Measurements from ENCODE around the gene SGSM2.
A peak's percentile ranks its signal among the peaks of the same experiment; 100 is the strongest.

SGSM2 gene

DNA sequence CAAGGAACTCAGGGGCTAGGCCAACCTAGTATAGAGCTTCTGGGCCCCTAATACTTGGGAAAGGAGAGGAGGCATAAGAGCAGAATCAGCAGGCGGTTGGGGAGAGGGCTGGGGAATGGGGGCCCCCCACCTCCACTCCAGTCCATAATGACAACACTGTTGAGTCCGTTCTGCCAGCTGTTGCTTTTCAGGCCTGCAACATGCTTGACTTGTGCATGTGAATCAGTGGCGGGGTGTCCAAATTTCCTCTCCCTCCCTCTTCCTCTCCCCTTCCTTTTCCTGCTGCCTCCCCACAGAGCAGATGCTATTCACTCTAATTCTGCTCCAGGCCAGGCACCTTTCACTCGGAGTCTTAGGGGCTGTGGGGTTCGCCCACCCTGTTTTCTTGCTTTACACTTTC, 31.7 kb downstream of the SGSM2 start:
- DNase-seq: no peak

DNA sequence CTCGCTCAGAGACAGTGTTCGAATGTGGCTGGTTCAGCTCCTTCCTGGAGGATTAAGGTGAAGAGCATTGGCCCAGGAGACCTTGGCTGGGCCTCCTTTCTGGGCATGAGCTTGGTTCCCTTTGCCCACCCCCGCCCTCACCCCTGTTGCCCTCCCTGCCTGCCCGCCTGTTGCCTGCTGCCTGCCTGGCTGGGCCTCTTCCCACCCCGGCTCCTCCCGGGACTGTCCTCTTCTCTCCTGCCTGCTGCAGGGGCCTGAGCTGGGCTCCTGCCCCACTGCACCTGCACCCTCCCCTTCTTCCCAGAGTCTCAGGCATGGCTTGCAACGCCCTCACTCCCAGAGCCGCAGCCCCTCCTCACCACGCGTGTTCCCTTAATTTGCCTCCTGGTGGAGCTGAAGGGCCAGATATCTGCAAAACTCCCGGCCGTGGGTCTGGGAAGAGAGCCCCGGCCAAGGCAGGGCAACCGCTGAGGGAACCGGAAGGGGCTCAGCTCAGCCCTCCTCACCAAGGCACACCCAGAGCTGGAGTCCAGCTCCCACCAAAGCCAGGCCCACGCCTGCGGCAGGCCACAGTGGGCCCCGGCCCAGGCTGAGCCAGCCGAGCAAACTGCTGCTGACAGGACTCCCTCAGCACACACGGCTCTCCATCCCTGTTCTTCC, 32.4 kb downstream of the SGSM2 start:
- DNase-seq: peak; percentile 52

DNA sequence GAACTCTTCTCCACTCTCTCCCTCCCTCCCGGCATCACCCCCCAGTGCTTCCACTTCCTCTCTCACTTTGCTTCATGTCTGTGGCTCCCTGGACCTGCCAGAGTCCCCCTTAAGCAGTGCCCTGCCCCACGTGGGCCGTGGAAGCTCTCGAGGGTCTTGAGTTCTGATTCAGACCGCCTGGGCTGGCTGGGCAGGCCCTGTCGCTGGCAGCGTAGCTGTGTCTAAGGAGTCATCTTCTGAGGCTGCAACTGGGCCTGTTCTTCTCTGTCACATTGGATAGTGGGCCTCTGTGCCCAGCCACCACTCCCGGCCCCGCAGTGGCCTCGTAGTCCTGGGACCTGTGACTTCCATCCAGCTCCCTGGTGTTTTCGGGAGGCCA, 32.9 kb downstream of the SGSM2 start:
- DNase-seq: no peak

DNA sequence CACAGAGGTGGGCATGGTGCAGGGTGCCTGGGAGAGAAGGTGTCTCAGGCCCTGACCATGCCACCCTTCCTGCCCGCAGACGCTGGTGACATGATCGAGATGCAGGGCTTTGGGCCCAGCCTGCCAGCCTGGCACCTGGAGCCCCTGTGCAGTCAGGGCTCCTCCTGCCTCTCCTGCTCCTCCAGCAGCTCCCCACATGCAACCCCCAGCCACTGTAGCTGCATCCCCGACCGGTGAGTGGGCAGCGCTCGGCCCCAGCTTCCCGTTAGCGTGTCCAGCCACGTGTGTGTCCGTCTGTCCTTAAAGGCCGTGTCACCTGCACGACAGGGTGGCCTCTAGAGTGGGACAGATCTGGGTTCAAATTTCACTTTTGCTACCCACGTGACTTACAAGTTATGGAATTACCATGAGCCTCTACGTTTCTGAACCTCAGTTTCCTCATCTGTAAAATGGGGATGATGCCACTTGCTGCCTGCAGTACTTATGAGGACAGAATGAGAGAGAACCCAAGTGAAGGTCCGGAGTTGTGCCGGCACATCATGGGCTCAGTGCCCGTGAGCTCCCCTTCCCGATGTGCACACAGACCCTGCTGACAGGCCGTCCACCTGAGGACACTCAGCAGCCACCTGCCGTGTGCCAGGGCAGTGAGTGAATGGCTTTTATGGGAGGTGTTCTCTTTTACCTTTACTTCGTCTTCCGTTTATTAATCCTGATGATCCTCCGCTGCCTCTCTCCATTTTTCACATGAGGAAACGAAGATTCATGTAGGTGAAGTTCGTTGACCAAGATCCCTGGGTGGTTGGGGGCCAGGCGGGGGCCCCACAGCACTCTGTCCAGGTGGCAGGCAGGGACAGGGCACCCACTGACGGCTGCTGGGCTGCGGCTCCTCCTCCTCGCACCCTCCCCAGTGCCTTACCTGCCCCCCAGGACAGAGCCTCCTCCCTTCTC, 34.2 kb downstream of the SGSM2 start:
- DNase-seq: no peak

DNA sequence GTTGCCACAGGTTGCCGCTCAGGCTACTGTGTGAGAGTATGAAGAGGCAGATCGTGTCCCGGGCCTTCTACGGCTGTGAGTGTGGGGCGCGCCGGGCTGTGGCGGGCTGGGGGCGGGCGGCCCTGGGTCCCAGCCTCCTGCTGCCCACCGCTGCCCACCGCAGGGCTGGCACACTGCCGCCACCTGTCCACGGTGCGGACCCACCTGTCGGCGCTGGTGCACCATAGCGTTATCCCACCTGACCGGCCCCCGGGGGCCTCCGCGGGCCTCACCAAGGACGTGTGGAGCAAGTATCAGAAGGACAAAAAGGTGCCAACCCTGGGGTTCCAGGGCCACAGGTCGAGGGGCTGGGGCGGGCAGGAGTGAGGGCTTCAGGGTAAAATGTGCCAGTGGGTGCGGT, 34.9 kb downstream of the SGSM2 start:
- no peak for DNase-seq

DNA sequence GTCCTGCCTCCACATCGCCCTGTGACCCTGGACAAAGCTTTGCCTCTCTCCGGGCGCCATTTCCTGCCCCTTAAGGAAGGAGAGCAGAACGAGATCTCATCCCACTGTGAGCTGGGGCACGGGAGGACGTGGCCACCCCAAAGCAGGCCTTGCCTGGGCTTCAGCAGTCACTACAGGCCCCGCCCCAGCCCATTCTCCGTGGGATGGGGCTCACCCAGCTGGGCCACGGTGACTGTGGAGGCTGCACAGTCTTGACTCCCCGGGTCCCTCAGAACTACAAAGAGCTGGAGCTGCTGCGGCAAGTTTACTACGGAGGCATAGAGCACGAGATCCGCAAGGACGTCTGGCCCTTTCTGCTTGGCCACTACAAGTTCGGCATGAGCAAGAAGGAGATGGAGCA, 35.4 kb downstream of the SGSM2 start:
- DNase-seq: no peak

DNA sequence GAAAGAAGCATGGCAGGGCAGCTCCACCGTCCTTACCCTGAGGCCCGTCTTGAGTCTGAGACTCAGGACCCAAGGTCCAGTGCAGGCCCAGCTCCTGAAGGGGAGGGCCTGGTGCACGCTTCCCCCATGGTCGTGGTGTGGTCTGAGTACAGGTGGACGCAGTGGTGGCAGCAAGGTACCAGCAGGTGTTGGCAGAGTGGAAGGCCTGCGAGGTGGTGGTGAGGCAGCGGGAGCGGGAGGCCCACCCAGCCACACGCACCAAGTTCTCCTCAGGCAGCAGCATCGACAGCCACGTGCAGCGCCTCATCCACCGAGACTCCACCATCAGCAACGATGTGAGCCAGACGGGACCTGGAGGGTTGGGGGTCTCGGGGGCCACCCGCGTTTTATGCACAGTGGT, 35.9 kb downstream of the SGSM2 start:
- DNase-seq: no peak

DNA sequence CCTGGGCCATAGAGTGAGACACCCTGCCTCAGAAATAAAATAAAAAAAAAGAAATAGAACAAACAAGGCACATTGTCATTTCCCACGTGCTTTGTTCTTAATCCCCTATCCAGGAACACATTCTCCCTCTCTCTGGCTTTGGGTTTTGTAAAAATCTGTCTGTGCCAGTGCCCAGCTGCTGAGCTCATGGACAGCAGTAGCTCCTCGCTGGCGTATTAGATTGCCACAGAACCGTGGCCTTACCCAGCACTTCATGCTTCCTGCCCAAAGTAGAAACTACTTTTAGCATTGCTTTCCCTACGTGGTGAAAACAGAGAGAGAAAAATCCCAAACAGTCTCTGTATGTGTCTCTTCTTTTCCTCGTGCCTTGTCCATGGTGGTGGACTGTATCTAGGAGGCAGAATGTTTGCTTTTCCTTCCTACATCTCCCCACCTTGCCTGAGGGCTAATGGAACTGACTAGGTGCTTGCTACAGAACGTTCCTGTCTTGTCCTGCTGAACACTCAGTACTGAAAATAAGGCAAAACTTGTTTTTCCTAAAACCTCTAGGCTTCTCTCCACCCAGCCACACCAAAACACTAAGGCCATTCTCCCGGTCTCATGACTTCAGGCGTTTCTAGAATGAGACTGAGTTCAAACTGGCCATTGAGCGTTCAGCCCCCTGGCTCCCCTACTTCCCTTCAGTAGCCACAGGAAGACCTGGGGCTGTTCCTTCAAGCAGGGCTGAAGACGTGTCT, 37.4 kb downstream of the SGSM2 start:
- no peak for DNase-seq

DNA sequence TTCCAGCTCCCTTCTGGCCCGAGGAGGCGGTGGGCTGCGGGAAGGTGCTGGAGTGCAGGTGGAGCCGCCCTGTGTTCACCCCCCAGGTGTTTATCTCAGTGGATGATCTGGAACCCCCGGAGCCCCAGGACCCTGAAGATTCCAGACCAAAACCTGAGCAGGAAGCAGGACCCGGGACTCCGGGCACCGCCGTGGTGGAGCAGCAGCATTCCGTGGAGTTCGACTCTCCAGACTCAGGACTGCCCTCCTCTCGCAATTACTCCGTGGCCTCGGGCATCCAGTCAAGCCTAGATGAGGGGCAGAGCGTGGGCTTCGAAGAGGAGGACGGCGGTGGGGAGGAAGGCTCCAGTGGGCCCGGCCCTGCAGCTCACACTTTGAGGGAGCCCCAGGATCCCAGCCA, 38.1 kb downstream of the SGSM2 start:
- DNase-seq: no peak

DNA sequence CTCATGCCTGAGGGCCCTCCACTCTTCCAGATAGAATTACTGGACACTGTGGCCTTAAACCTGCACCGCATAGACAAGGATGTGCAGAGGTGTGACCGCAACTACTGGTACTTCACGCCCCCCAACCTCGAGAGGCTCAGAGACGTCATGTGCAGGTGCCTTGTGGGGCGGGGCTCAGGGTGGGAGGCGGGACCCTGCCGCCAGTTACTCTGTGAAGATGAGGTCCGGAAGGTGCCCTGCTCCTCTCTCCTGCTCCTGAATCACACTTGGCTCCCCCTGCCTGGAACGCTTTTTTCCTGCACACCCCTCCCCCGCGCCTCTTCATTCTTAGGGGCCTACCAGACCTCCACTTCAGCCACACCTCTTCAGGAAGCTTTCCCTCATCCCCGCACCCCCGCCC, 38.8 kb downstream of the SGSM2 start:
- no peak for DNase-seq

DNA sequence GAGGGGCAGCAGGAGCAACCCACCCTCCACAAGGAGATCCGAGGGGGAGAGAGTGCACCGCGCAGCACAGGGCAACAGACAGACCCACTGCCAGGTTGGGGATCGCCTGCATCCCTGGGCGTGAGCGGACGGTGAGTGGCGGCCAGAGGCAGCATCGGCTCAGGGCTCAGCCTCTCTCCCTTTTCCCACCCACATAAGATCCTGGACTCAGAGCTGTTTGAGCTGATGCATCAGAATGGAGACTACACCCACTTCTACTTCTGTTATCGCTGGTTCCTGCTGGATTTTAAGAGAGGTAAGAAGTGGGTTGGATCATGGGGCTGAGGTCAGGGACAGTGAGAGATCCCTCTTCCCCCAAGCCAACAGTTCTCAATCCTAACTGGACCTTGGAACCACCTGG, 40.4 kb downstream of the SGSM2 start:
- DNase-seq: no peak

DNA sequence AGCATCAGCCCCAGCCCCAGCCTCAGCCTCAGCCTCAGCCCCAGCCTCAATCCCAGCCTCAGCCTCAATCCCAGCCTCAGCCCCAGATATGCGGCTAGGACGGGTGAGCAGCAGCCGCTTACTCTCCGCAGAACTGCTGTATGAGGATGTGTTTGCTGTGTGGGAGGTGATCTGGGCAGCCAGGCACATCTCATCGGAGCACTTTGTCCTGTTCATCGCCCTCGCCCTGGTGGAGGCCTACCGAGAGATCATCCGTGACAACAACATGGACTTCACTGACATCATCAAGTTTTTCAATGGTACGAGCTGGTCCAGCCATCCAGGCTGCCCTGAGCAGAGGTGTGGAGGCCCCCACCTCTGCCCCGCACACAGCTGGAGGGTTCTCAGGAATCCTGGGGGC, 41.6 kb downstream of the SGSM2 start:
- no peak for DNase-seq

DNA sequence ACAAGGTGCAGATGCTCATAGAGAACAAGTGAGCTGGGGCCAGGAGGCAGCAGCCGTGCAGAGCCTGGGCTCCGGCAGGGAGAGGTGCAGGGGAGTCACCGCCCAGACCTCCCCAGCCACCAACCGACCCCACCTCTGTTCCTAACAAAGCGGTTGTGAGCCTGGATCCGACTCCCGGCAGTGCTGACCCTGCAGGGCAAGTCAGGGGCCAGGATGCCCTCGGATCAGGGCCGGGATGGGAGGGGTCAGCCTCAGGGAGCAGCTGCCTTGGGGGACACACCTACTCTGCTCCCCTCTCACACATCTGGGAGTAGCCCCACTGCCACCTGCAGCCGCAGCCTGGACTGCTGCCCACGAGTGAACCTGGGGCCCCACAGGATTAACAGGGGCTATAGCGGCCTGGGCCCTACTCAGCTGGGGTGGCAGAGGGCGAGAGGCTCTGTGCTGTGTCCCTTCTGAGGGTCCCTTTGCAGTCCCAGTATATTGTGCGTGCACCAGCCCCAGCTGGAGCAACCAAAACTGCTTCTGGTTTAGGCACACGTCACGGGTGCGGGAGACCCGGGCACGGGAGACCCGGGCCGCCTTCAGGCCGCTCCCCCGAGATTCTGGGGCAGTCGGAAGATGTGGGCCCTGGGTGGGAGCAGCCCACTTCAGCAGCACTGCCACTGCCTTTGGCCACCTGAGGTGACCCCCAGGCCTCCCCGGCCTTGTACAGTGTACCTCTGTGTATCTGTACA, 42.4 kb downstream of the SGSM2 start:
- no peak for DNase-seq

DNA sequence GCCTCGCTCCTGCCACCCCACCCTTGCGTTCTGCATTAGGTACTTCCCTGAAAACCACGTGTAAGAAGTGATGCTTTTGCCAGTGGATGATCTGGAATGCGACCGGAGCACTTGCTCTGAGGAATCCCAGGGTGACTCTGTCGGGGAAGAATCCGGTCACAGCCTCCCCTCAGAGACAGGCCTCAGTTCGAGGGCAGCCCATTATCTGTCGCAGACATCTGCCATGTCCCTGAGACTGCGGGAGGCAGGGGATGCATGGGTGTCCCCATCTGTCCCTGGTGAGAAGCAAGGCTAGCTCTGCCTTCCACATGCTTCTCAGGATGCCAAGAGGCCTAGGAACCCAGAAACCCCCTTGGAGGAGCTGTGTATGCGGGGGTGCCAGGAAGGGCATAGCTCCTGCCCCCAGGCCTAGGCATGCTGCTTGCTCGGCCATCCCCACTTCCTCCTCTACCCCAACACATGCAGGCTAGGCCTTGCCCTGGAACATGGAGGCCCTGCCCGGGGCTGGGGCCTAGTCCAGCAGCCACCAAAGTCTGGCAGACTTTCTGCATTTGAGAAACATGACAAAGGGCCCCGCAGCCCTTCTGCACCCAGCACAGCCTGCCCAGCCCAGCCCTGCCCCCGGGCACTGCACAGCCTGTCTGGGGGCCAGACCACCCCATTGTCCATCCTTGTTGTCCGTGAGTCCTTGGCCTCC, 43.1 kb downstream of the SGSM2 start:
- DNase-seq: no peak

DNA sequence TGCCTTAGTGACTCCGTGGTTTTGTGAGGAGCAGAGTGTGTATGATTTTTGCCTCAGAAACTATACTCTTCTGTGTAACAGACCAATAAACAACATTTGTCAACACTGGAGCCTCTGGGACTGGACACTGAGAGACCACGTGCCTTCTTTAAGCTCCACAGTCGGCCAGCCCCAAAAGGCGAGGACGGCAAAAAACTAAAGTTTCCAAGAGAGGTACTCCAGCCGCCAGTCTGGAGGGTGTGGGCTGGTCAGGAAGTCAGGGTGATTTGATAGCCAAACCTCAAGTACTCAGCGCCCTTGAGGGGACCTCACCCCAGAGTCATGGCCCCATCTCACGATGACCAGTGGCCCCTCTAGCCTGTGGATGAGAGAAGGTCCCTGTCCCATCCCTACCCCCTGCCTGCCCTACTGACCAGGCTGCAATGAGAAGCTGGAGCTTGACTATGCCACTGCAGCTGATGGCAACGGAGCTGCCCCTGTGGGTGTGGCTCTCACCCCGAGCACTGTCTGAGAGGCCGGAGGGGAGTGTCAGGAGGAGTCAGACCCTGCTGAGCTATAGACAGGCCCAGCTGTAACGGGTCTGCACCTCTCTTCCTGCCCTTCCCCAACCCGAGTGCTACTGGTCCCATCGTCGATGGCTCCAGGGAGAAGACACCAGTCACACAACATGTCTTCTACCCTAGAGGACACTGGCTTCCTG, 43.8 kb downstream of the SGSM2 start:
- no peak for DNase-seq

DNA sequence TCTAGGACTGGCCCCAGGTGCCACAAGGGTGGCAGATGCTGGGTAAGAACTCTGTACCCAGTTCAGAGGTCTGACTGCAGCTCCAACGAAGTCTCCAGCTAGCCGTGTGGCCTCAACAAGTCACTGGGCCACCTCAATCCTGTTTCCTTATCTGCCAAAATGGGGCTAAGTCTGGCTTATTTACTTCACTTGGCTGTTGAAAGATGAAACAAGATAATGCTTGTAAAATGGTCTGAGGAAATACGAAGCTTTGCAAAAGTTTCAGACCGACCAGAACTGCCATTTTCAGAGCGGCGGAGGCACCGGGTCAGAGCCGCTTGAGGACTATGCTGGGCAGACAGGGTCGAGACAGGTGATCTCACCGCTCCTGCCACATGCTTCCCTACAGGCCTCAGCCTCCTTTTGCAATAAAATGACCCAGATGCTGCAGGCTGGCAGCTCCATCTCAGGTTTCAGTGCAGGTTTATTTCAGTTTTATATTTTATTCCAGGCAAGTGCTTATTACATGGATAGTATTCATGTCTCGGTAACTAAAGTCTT, 46.4 kb downstream of the SGSM2 start:
- no peak for DNase-seq

DNA sequence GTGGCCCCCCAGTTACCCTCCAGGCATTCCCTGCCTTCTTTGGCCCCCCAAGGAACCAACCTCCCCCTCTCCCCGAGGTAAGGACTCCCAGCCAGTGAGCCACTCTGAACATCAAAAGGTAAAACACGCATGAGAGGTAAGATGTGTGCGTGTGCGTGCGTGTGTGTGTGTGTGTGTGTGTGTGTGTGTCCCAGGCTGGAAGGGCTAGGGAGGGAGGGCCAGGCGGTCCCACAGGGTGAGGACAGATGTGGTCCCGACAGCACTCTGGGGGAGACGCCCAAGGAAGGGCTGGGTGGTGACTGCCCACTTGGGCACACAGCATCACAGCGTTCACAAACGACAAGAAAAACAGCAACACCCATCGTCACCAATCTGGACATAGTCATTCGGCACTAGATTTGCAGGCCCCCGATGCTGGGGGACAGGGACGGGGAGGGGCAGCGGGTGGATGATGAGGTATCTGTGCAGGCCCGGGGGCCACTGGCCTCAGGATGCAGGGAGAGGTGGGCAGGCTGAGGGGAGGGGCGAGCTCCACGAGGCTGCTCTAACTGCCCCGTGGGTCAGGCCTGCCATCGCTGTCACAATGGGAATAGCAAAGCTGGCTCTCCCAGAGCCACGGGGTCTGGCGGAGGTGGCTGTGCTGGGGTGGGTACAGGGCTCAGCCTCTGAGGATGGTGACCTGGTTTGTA, 47.3 kb downstream of the SGSM2 start:
- no peak for DNase-seq

DNA sequence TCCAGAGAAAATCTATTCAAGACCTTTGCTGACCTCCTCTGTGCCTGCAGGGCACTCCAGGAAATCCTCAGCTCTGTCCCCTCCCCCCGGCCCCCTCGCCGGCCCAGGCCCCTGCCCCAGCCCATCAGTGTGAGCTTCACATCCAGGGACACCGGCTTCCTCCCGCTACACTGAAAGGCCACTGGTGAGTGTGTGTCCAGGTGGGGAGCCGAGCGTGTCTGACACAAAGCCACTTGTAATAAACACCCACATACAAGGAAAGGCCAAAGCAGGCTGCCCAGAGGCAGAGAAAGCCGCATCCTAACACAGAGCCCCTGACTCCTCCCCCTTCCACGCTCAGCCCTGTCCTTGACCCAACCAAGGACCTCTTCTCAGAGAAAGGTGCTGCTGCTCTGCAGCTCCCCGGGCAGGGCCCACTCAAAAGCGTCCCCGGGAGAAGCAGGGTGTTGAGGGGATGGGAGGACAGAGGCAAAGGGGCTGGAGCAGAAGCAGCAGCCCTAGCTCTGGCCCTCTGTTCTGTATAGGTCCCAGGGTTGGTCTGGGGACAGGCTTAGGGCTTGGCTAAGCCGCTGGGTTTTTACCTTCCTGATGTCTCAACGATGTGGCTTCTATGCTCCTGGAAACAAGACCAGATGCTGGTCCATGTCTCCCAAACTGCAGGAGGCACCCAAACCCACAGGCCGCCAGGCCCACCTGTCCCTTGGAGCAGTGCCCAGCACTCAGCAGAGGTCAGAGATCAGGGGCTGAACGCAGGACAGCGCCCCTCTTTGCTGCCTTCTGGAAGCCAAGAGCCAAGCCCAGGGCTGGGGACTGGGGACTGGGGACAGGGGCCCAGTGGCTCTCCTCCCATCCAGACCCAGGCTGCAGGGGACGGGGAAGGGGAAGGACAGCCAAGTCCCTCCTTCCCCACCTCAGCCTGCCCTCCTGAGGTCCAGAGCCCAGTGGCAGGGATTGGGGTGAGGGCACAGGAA, 48.2 kb downstream of the SGSM2 start:
- no peak for DNase-seq

DNA sequence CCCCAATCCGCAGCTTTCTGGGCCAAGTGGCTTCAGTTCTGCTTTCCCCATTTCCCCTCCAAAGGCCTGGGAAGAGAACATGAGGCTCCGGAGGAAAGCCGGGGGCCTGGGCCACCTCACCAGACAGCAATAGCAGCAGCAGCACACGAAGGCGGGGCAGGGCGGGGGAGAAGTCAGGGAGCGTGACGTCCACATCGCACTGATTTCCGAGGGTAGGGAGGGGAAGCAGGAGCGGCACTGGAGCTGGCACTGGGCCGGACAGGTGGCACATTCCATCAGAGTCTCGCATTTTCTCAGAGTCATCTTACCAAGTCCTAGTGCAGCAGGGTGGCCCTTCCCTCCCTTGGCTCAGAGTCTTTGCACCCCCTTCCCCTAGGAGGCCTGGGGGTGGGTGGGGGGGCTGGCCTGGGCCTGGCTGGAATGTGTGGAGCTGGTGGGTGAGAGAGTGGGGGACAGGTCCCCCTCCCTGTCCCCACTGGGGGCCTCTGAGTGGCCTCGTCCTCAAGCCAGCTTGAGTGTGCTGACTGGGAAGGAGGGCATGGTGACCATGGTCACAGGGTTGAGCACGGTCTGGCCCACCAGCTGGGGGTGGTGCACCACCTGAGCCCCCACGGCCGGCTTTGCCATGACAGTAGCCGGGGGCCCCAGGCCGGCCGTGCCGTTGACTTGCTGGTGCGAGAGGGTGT, 49.2 kb downstream of the SGSM2 start:
- DNase-seq: no peak
